GM21515 (cell line): Measurements from ENCODE around the gene VTI1A.
"Not testable (repeated sequence)": the region's sequence is repeated elsewhere in the genome, so short reads cannot be mapped to it uniquely, and the experiment has no call there.

Experiments used
- ATAC-seq: cut with Tn5 transposase; IDR thresholded peaks from one replicate; pipeline ENCODE4 v1.9.1; 2021; ENCODE audit not compliant: unreplicated experiment

VTI1A gene

DNA sequence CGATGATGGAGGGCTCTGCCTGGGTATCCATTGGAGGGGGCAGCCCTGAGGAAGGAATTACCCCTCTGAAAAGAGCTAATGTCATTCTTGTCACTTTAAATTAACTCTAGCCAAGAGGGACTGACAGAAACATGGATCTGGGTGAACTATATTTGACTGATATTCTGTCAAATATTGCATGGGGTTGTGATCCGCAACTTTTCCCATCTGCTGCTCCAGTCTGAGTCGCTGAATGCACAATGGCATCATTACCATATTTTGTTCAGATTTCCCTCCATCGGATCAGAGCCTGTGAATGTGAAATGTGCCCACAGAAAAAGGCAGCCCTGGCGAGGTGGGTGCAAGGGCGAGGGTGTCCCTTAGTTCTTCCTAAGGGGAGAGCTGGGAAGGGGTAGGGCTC, 402.5 kb downstream of the VTI1A start:
- ATAC-seq: no peak

DNA sequence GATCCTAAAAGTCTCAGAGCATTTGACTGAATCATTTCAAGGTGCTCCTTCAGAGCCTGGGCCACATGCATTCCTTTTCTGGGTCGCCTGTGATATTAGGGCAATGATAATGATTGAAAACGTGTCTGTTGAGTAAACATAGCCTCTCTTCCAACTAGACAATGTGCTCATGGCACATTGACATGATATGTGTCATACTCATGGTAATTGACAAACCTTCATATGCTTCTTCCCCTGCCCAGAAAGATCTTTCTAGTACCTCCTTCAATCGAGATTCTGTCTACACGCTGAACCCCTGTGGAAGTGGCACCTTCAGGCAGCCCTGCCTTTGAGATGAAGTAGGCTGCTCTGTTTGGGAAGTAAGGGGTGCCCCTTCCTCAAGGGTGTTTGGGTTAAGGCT, 404.2 kb downstream of the VTI1A start:
- no peak for ATAC-seq

DNA sequence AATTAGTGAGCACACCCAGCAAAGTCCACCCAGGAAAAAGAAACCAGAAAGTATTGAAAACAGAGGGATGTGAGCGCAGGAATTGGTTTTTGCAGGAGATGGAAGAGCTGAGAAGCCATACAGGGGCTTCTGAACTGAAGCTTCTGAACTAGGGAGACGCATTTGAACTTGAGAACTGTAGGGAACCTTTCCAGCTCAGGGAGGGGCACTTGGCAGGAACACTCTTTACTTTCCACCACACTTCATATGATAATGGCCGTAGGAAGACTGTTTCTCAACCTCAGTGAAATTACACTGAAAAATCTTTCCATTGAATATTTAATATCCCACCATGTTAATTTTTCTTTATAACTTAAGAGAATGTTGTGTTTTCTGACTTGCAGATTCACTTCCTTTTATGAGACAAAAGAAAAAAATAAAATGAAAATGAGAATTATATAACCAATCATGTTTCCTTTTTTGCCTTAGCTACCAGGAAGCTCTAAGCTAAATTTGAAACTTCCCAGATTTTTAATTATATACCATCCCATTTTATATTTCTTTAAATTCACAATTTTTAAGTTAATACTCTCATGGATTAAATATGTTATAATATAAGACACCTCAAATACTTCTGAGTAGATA, 404.7 kb downstream of the VTI1A start:
- no peak for ATAC-seq

DNA sequence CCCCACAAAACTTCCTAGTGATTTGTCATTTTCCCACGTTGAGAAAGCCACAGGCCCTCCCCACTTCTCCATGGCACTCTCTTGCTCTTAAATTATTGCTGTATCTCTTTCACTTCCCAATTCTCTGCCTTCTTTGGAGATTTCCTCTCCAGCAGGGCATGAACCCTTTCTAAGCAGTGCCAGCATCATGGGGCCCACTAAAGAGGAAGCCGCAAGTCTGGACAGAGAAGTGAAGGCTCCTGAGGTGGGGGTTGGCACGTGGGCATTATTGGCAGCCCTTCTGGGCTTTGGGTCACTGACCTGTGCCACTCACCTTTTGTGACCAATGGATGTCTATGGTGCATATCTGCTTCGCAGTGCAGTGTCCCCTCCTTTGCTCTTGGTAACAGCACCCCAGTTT, 405.3 kb downstream of the VTI1A start:
- no peak for ATAC-seq

DNA sequence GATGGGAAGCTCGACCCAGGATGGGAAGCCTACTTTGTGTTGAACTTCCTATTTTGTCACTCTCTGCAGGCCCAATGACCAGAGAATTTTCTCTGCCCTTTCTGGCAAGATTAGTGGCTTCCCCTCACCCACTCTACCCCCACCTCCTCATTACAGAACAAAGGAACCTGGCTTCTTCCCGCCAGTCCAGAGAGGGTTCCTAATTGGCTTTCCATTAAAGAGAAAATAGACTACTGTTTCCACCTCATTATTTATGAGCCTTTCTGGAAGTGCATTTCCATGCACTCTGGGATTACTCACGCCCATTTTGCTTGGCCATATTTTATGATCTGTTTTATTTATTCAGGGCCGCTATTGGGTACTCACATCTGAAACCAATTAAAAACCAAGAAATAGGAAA, 408.1 kb downstream of the VTI1A start:
- no peak for ATAC-seq

DNA sequence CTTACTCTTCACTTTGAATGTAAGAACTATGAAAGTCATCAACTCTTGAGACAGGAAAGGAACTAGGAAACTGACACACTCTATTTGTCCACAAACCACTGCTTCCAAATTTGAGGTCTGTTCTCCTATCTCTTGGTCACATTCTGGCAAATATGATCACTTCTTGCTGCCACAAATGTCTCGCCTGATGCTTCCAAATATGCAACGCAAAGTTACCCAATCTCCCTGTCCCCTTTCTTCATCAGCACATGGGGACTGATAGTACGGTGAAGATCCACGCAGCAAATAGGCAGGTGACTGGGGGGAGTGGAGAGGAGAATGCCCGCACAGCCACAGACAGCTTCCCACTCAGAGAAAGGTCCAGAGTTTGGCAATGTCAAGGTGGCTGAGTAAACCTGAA, 410.5 kb downstream of the VTI1A start:
- no peak for ATAC-seq

DNA sequence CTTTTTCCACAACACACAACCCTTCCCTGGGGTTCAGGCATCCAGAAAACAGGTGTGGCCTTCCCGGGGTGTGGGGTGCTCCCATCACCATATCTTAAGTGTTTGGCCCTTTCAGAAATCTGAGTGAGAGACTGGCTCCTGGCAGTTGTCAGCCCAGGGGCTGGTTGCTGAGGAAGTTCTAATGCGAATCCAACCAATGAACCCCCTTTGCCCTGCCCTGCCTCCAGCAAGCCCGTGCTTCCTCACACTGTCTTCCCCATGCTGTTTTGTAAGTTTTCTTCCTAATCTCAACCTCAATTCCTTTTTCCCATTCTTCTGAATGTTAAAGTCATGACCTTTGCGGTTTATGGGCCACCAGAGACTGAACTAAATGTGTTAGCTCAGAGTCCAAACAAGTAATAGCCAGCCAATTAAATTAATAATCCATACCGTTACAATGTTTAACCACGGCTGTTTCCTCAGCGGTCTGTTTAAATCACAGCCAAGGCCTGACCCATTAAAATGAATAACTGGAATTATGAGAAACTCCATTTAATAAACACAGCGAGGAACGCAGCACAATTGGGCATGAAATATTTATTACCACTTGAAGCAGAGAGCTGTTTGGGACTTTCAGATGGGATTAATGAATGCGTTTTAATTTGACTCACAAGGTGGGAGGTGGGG, 412.1 kb downstream of the VTI1A start:
- ATAC-seq: no peak

DNA sequence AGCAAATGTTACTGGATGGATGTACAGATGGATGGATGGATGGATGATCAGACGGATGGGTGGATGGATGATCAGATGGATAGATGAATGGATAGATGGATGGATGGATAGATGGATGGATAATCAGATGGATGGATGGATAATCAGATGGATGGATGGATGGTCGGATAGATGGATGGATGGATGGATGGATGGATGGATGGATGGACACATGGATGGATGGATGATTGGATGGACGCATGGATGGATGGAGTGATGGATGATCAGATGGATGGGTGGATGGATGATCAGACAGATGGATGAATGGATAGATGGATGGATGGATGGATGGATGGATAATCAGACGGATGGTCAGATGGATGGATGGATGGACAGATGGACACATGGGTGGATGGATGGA, 412.8 kb downstream of the VTI1A start:
- ATAC-seq: no peak

DNA sequence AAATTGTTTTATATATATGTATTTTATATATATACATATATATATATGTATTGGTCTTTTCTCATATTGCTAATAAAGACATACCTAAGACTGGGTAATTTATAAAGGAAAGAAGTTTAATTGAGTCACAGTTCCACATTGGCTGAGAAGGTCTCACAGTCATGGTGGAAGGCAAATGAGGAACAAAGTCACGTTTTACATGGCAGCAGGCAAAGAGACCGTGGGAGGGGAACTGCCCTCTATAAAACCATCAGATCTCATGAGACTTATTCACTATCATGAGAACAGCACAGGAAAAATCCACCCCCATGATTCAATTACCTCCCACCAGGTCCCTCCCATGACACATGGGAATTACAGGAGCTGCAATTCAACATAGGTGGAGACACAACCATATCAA, 416.4 kb downstream of the VTI1A start:
- not testable (repeated sequence) for ATAC-seq
